ENCODE measurements around the gene CAPNS1. TPM values are rescaled to one million over a fixed set of nuclear protein-coding genes. Genes with fewer than 3 reads are reported as not detected.

Gene CAPNS1
- total RNA-seq, 1 experiment from 2014 or later, result 339 TPM

- peaks cover 11% of the 10 kb centered on the region for H3K36me3 ChIP-seq
- H3K9me3 ChIP-seq (replicated peaks), result peaks cover 5% of the 10 kb centered on the region; the same call in 1 of the 2 replicates
- no peak for DNase-seq
- H3K4me1 ChIP-seq, result no peaks in the 10 kb centered on the region
- no peak overlapping the region for H3K4me3 ChIP-seq
- no peak overlapping the region for H3K27ac ChIP-seq
- H3K27me3 ChIP-seq, result no peaks in the 10 kb centered on the region
Measured at GRCh38 chr19:36198119-36198518, 58.3 kb downstream of the CAPNS1 start.

Other genes starting within 250 kb of the CAPNS1 start
- gene NFKBID, start 239.5 kb upstream of the CAPNS1 start, total RNA-seq (2014; rRNA removed; shearing (Covaris generic)), result 6.2 and 7.3 TPM in 2 replicates
- gene HCST, start 237.5 kb upstream of the CAPNS1 start, total RNA-seq (2014; rRNA removed; shearing (Covaris generic)), result not detected in 2 replicates
- not detected in 2 replicates for gene TYROBP, start 231.8 kb upstream of the CAPNS1 start, total RNA-seq (2014; rRNA removed; shearing (Covaris generic))
- gene LRFN3, start 203.7 kb upstream of the CAPNS1 start, total RNA-seq (2014; rRNA removed; shearing (Covaris generic)), result 5.1 and 10.2 TPM in 2 replicates
- gene SDHAF1, start 144.9 kb upstream of the CAPNS1 start, total RNA-seq (2014; rRNA removed; shearing (Covaris generic)), result 21.6 and 27.9 TPM in 2 replicates
- 0.10 and 0.20 TPM in 2 replicates for gene SYNE4, start 131.3 kb upstream of the CAPNS1 start, total RNA-seq (2014; rRNA removed; shearing (Covaris generic))
- 17.4 and 19.8 TPM in 2 replicates for gene ALKBH6, start 125.9 kb upstream of the CAPNS1 start, total RNA-seq (2014; rRNA removed; shearing (Covaris generic))
- 1.6 and 3.3 TPM in 2 replicates for gene CLIP3, start 107.2 kb upstream of the CAPNS1 start, total RNA-seq (2014; rRNA removed; shearing (Covaris generic))
- gene THAP8, start 85.8 kb upstream of the CAPNS1 start, total RNA-seq (2014; rRNA removed; shearing (Covaris generic)), result 3.9 and 4.8 TPM in 2 replicates
- 19.8 and 23.5 TPM in 2 replicates for gene WDR62, start 85.2 kb upstream of the CAPNS1 start, total RNA-seq (2014; rRNA removed; shearing (Covaris generic))
- gene OVOL3, start 28.9 kb upstream of the CAPNS1 start, total RNA-seq (2014; rRNA removed; shearing (Covaris generic)), result 0.79 and 1.4 TPM in 2 replicates
- 140 and 153 TPM in 2 replicates for gene POLR2I, start 25.2 kb upstream of the CAPNS1 start, total RNA-seq (2014; rRNA removed; shearing (Covaris generic))
- gene TBCB, start 24.6 kb upstream of the CAPNS1 start, total RNA-seq (2014; rRNA removed; shearing (Covaris generic)), result 212 and 217 TPM in 2 replicates
- gene COX7A1, start 12.4 kb downstream of the CAPNS1 start, total RNA-seq (2014; rRNA removed; shearing (Covaris generic)), result 0.61 TPM in 1 of 2 replicates, not detected in the other
- gene ZNF565, start 74.6 kb downstream of the CAPNS1 start, total RNA-seq (2014; rRNA removed; shearing (Covaris generic)), result 4.1 and 5.2 TPM in 2 replicates
- 182 and 210 TPM in 2 replicates for gene ZNF146, start 75.0 kb downstream of the CAPNS1 start, total RNA-seq (2014; rRNA removed; shearing (Covaris generic))
- gene ZFP14, start 239.1 kb downstream of the CAPNS1 start, total RNA-seq (2014; rRNA removed; shearing (Covaris generic)), result 7.1 TPM in 2 replicates